Measurements from ENCODE around the gene FSCN2.

DNA sequence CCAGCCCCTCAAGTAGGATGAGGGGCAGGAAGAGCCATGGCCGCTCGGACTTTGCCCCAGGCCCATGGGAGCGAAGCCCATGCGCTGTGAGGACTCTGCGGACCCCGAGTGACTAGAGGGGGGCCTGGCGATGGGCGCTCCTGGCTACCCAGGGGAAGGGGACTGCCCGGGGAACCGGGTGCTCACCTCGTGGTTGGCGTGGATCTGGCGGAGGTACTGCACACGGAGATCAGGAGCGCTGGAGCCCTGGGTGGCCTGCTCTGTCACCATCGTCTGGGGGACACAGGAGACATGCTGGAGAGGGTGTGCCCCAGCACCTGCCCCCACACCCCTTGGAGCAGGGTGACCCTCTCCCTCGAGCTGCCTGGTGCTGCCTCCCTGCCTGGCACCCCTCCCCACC lies 12.9 kb downstream of the FSCN2 start:
- TF ChIP-seq CTCF (conservative IDR thresholded peaks at IDR 0.05) (no peak), EZH2 (IDR thresholded peaks at IDR 0.05; ENCODE audit: low read depth) (no peak)
